Suppressor macrophage treated with lipopolysaccharide for 4 hours (primary cell): ENCODE measurements around the gene EEF1AKMT4.

Experiments used
- DNase-seq: peaks from one replicate; pipeline ENCODE4 v3.0.0-alpha.2; 2020

The EEF1AKMT4 gene

GRCh38 chr3:184249412-184250166 is at the start of gene EEF1AKMT4:
TSS of gene EEF1AKMT4 (plus strand) at chr3:184249672. CDS start at chr3:184249695, 23 bp downstream.
- DNase-seq: peak; percentile 98

GRCh38 chr3:184200825-184201224 is 48.6 kb upstream of the EEF1AKMT4 start:
- DNase-seq: no peak

- no peak for DNase-seq
Measured at GRCh38 chr3:184203526-184203925, 45.9 kb upstream of the EEF1AKMT4 start.

- DNase-seq: no peak
Measured at GRCh38 chr3:184209146-184209923, 40.1 kb upstream of the EEF1AKMT4 start.

- no peak for DNase-seq
Measured at GRCh38 chr3:184211297-184211696, 38.2 kb upstream of the EEF1AKMT4 start.

- DNase-seq: no peak
Measured at GRCh38 chr3:184211718-184212117, 37.8 kb upstream of the EEF1AKMT4 start.

- DNase-seq: no peak
Measured at GRCh38 chr3:184218814-184219213, 30.7 kb upstream of the EEF1AKMT4 start.

- DNase-seq: no peak
Measured at GRCh38 chr3:184222521-184222920, 27.0 kb upstream of the EEF1AKMT4 start.

GRCh38 chr3:184223946-184224345 is 25.5 kb upstream of the EEF1AKMT4 start:
- no peak for DNase-seq

GRCh38 chr3:184227481-184227935 is 22.0 kb upstream of the EEF1AKMT4 start:
- DNase-seq: peak; percentile 57

- no peak for DNase-seq
Measured at GRCh38 chr3:184228376-184229137, 20.9 kb upstream of the EEF1AKMT4 start.

GRCh38 chr3:184229394-184230080 is 19.9 kb upstream of the EEF1AKMT4 start, which contains the start of gene VWA5B2:
TSS of gene VWA5B2 (plus strand) at chr3:184229585. CDS start at chr3:184230529, 944 bp downstream.
- peak; percentile 48 for DNase-seq

GRCh38 chr3:184230081-184230602 is 19.3 kb upstream of the EEF1AKMT4 start:
- DNase-seq: no peak

- no peak for DNase-seq
Measured at GRCh38 chr3:184230603-184231528, 18.6 kb upstream of the EEF1AKMT4 start.

- DNase-seq: no peak
Measured at GRCh38 chr3:184231671-184232070, 17.8 kb upstream of the EEF1AKMT4 start.

GRCh38 chr3:184233127-184233843 is 16.2 kb upstream of the EEF1AKMT4 start:
- no peak for DNase-seq

GRCh38 chr3:184234224-184234623 is 15.2 kb upstream of the EEF1AKMT4 start:
- no peak for DNase-seq

- DNase-seq: no peak
Measured at GRCh38 chr3:184234671-184235380, 14.6 kb upstream of the EEF1AKMT4 start.

- DNase-seq: no peak
Measured at GRCh38 chr3:184235381-184236032, 14.0 kb upstream of the EEF1AKMT4 start.
